Measurements from ENCODE around the gene XXYLT1.

The XXYLT1 gene

DNA sequence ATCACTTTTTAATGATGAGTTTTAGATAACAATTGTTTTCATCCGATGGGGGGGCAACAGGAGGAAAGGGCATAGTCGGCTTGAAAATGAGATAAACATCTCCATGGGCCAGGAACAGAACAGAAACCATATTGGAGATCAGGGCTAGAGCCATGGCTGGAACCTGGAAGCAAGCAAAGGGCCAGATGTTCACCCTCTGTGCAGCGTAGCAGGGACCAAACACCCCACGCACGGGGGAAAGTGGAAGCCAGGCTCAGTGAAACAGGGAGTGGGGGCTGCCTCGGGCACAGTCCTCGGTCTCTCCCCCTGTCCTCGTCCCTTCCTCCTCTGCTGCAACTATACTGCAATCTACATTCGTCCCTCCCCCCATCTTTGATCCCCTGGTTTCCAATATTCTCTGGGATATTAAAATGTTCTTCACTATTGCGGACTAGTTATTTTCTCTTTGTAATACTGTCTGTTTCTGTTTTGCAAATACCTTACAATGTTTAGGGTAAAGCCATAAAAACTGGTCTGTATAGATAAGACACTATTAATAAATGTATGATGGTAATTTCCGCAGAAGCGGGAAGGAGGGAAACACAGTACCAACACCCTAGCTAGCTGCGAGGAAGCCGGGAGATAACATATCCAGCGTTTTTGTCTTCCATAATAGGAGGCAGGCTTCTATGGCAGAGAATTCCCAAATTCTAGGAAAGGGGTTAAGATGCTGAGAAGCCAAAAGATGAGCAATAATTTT lies 121.5 kb downstream of the XXYLT1 start:
- TF ChIP-seq, protein P1, sequence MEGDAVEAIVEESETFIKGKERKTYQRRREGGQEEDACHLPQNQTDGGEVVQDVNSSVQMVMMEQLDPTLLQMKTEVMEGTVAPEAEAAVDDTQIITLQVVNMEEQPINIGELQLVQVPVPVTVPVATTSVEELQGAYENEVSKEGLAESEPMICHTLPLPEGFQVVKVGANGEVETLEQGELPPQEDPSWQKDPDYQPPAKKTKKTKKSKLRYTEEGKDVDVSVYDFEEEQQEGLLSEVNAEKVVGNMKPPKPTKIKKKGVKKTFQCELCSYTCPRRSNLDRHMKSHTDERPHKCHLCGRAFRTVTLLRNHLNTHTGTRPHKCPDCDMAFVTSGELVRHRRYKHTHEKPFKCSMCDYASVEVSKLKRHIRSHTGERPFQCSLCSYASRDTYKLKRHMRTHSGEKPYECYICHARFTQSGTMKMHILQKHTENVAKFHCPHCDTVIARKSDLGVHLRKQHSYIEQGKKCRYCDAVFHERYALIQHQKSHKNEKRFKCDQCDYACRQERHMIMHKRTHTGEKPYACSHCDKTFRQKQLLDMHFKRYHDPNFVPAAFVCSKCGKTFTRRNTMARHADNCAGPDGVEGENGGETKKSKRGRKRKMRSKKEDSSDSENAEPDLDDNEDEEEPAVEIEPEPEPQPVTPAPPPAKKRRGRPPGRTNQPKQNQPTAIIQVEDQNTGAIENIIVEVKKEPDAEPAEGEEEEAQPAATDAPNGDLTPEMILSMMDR (IDR thresholded peaks at IDR 0.05; ENCODE audit: low read depth, low read length, missing control alignments), result no peak
- peak overlapping the region; percentile 27 for H3K4me3 ChIP-seq (ENCODE audit: low read depth, low read length)
- no peak for DNase-seq (ENCODE audit: low read depth)

- TF ChIP-seq, protein P1 (IDR thresholded peaks at IDR 0.05; ENCODE audit: low read depth, low read length, missing control alignments), result no peak
- no peak for DNase-seq (ENCODE audit: low read depth)
- peak overlapping the region; percentile 38 for H3K4me3 ChIP-seq (ENCODE audit: low read depth, low read length)
These were observed 122.4 kb downstream of the XXYLT1 start for GRCh38 chr3:195148549-195148948.

DNA sequence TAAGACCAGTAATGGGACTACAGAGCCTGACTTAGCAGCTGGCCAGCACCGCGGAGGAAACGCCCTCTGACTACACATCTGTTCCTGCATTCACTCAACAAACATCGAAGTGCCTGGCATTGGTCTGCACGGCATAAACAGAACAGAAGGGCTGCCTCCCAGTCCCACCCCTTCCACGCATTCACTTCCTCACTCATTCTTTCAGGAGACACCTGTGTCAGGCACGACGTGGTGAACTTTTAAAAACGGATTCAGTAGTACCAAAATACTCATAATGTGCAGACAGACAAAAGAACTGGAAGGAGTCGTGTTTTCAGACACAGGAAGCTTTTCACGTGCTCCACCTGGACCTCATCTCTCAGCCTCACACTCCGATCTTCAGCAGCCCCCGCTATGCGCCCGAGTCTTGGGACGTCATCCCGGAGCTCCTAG lies 123.3 kb downstream of the XXYLT1 start:
- peak; percentile 90 for DNase-seq (ENCODE audit: low read depth)
- TF ChIP-seq, protein P1 (IDR thresholded peaks at IDR 0.05; ENCODE audit: low read depth, low read length, missing control alignments), result no peak
- H3K4me3 ChIP-seq (ENCODE audit: low read depth, low read length), result peak overlapping the region; percentile 38

GRCh38 chr3:195146131-195146530 lies 124.8 kb downstream of the XXYLT1 start:
- H3K4me3 ChIP-seq (ENCODE audit: low read depth, low read length), result no peak overlapping the region
- TF ChIP-seq, protein P1 (IDR thresholded peaks at IDR 0.05; ENCODE audit: low read depth, low read length, missing control alignments), result no peak
- DNase-seq (ENCODE audit: low read depth), result no peak

DNA sequence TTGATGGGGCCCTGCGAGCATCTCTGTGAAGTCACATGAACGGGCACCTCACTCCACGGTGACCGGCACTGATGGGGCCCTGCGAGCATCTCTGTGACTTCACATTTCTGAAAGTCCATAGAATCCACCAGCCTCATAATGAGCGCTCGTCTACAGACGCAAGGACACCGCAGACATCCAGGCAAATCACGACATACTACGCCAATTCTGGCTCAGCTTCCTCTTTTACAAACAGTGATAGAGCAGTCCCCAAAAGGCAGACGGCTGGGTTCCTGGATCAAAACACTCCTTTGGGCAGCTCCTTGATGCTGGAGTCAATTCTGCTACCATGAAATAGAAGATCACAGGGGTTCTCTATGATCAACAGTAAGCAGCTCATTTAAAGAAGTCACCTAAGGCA lies 125.4 kb downstream of the XXYLT1 start:
- H3K4me3 ChIP-seq (ENCODE audit: low read depth, low read length), result no peak overlapping the region
- no peak for DNase-seq (ENCODE audit: low read depth)
- TF ChIP-seq, protein P1 (IDR thresholded peaks at IDR 0.05; ENCODE audit: low read depth, low read length, missing control alignments), result no peak

- DNase-seq (ENCODE audit: low read depth), result no peak
- H3K4me3 ChIP-seq (ENCODE audit: low read depth, low read length), result no peak overlapping the region
- TF ChIP-seq, protein P1 (IDR thresholded peaks at IDR 0.05; ENCODE audit: low read depth, low read length, missing control alignments), result no peak
These were observed 127.7 kb downstream of the XXYLT1 start for GRCh38 chr3:195143221-195143620.

GRCh38 chr3:195142519-195142918 lies 128.4 kb downstream of the XXYLT1 start:
- DNase-seq (ENCODE audit: low read depth), result no peak
- no peak overlapping the region for H3K4me3 ChIP-seq (ENCODE audit: low read depth, low read length)
- TF ChIP-seq, protein P1 (IDR thresholded peaks at IDR 0.05; ENCODE audit: low read depth, low read length, missing control alignments), result no peak
